ENCODE data around the gene TMEM63C.

- no peak for TF ChIP-seq CTCF (conservative IDR thresholded peaks at IDR 0.05; ENCODE audit: low read length)
- TF ChIP-seq EZH2phosphoT487 (IDR thresholded peaks at IDR 0.05; ENCODE audit: borderline replicate concordance, low read depth, low read length): no peak
These were observed 22.8 kb downstream of the TMEM63C start for GRCh38 chr14:77204459-77204771.

All from OCI-LY7 (cell line).